NCI-H1092 treated with DMSO at 0.1 percent for 48 hours (cell line): Measurements from ENCODE around the gene HMGN3.

Source experiments
- DNase-seq: peaks from one replicate; lab custom pipeline; 2025; lab: John Stamatoyannopoulos, UW

The HMGN3 gene

DNA sequence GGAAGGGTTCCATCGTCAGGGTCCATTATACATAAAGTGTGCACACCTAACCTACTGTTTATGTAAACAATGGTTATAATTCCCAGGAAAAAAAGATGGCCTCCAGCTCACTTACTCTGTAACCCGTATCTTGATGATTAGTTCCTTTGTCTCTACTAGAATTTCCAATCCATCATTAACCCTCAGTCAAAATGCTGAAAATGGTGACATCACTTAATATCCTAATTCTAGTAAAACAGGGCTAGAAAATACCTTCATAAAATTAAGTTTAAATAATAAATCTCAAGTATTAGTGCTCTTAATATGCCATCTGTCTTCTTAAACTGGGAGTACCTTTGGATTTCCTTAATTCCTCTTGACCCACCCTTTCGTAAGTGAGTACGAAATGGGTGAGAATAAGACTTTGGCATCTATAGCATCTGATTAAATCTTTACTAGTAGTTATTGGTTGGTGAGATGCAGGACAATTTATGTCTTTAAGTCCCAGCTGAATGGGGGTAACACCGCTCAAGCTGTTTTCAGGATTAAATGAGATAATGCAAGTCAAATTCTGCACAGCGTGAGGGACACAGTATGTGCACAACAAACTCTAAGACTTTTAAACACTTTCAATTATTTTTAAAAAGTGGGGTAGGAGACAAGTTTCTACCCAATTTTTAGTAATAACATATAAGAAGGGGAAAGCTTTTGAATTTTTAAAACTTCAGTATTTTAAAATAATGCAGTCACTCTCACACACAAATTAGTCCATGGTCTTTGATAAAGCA, 1.6 kb downstream of the HMGN3 start:
- DNase-seq, result no peak

- no peak for DNase-seq
Measured at GRCh38 chr6:79231666-79232065, 2.8 kb downstream of the HMGN3 start.

GRCh38 chr6:79231101-79231500, 3.4 kb downstream of the HMGN3 start:
- DNase-seq, result no peak

DNA sequence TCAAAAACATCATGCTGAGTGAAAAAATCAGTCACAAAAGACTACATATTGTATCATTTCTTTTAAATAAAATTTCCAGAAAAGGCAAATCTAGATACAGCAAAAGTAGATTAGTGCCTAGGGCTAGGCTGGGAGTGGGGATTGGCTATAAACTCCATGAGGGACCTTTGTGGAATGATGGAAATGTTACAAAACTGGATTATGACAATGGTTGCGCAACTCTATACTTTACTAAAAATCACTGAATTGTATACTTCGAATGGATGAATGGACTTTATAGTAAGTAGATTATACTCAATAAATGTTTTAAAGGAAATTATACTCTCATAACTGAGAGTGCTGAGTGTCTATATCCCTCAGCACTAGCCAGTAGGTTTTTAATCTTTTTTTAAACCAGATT, 4.3 kb downstream of the HMGN3 start:
- no peak for DNase-seq

- no peak for DNase-seq
Measured at GRCh38 chr6:79227445-79227844, 7.0 kb downstream of the HMGN3 start.

DNA sequence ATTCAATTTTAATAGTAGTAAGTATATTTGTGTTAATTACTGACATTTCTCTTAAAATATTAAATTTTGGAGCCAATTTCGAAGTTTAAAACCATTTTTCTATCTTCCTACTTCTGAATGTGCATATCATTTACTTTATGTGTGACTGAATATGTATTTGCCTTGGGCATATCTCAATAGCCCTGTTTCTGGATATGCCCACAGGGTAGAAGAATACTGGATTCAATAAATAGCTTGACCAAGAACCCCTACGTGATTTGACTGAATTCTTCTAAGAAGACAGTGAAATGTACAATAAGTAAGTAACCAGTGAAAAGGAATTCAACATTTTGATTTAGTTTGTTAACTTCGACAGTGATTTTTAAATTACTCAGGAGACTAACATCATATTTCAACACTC, 7.8 kb downstream of the HMGN3 start:
- no peak for DNase-seq

- DNase-seq, result no peak
Measured at GRCh38 chr6:79225717-79226599, 8.5 kb downstream of the HMGN3 start.

DNA sequence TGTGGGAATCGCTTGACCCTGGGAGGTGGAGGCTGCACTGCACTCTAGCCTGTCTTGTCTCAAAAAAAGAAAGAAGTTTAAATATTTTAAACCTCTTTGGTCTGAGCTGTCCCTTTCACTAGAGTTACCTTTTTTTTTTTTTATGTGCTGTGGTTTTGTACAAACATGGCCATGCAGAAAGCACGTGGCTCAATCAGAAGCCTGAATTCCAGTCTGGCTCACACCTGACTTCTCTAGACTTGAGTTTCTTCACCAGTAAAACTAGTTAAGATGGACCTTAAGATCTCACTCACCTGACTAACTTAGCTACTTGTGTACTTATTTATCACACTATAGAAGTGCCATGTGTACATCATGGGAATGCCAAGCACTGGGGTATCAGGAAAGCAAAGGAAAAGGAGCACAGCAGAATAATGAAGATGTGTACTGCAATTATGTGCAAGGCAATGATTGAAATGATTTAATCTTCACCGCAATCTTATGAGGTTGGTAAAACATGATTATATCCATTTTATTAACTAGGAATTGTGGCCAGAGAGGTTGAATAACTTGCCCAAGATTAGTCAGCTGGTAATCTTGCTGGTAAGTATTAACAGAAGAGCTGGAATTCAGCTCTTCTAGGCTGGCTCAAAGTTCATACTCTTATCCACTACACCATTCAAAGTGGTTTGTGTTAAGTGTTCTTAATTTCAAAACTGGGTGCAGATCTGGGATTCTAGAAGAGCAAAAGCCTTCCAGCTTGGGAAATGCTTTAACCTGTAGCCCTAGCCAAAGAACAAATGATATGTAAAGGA, 10.7 kb downstream of the HMGN3 start:
- DNase-seq, result no peak

DNA sequence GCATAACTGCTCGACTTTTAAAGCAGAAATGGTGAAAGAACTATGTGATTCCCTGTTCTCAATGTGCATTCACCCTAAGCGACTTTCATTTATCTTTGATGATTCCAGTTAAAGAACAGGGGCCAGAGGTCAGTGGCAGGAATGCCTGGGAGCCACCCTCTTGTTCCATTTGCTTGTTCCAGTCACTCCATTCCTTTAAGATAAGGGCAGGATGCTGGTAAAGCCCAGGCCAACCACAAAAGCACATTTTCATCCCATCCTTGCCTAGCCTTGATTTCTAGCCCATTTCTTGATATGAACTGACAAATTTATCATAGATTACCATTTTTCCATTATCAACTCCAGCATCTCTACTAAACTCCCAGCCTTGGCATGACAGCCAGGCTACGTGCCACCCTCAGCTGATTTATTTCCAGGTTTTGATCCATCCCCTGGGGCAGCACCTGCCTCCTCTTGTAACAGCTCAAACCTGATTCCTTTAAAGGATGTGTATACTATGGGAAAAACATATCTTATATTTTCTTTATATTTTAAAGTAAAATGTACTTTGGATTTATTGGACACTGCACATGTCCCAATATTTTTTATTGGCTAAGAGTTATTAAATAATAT, 19.2 kb downstream of the HMGN3 start:
- no peak for DNase-seq

- no peak for DNase-seq
Measured at GRCh38 chr6:79212859-79213258, 21.6 kb downstream of the HMGN3 start.

DNA sequence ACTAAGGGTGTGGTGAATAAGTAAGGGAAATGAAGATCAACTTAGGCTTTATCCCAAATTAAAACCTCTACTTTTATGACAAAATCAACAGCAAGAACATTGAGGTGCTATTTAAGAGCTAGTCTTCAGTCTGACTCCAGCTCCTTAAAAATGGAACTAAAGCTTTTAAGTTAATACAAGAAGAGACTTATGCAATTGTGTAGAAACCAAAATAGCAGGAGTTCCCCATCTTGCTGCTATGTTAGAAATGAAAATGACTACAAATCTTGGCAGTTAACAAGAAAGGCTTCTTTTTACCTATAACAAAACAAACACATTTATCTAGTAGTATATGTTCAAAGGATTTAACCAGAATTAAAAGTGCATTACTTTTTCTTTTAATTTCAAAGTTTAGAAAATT, 25.7 kb downstream of the HMGN3 start:
- no peak for DNase-seq

DNA sequence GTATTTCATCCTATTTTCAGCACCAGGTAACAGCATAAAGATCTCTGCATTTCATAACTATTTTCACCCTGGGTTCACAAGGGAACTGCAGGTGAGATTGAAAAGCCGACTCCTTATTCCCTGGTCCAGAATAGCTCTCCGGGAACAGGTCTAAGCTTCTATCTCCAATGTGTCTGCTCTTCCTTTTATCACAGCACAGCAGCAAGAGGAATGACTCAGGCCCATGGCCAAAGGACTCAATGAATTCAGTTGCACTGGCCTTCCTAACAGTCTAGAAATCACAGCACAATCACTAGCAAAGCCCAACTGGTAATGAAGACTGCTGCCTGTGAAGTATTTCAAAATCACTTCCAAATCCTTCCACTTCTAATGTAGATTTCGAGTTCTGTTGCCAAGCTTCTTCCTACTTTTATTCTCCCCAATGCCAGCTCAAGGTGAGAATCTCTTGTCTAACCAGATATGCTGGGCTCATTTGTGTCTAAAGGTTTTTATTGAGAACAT, 30.7 kb downstream of the HMGN3 start:
- no peak for DNase-seq

GRCh38 chr6:79202556-79202955, 31.9 kb downstream of the HMGN3 start:
- no peak for DNase-seq

- DNase-seq, result no peak
Measured at GRCh38 chr6:79201983-79202382, 32.5 kb downstream of the HMGN3 start.

DNA sequence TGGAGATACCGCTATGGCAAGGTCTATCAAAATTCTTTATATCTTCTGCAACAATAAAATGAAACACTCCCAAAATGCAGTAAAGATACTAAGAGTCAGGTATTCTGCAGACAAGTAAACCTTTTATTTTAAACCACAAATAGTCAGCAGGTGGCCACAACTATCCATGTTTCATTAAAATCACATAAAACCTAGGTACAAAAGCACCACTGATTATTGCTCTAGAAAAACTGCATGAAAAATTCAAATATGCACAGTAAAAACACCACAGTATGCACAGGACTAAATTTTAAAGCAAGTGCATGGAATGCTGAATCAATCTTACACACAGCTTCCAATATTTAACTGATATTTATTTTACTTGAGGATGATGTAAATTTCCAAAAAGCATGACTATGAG, 33.3 kb downstream of the HMGN3 start:
- no peak for DNase-seq

DNA sequence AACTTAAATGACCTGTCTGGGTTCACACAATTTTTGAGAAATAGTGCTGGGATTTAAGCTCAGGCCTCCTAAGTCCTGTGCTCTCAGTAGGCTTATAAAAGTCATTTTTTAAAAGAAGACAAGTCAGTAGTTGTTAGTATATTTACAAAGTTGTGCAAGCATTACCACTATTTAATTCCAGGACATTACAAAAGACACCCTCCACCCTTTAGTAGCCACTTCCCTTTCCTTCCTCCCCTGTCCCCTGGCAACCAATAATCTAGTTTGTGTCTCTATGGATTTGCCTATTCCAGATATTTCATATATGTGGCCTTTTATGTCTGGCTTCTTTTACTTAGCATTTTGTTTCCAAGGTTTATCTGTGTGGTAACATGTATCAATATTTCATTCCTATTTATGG, 37.6 kb downstream of the HMGN3 start:
- DNase-seq, result no peak

- no peak for DNase-seq
Measured at GRCh38 chr6:79193971-79194370, 40.5 kb downstream of the HMGN3 start.

DNA sequence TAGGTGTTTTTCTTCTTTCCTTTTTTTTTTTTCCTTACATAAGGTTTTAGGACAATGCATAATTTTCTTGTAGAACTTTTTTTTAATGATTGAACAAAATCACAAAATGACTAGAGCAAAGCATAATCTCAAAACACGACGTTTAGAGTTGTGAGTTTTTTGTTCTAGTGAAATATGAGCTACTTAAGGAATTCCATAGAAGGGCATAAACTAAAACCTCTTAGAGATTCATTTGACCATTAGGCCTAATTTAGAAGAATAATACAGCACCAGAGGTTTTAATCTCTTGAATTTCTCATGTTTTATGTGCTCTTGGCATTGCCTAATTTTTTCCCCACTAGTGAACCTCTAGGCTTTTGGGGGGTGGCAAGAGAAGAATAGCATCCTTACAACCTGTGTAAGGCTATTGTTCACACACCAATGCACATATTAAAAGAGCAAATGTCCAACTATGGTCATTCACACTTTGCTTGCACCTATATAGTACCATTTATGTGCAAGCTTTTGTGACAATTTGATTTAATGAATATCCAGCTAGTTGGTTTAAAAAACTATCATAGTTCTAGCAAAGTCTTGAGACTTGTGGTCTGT, 44.6 kb downstream of the HMGN3 start:
- no peak for DNase-seq

DNA sequence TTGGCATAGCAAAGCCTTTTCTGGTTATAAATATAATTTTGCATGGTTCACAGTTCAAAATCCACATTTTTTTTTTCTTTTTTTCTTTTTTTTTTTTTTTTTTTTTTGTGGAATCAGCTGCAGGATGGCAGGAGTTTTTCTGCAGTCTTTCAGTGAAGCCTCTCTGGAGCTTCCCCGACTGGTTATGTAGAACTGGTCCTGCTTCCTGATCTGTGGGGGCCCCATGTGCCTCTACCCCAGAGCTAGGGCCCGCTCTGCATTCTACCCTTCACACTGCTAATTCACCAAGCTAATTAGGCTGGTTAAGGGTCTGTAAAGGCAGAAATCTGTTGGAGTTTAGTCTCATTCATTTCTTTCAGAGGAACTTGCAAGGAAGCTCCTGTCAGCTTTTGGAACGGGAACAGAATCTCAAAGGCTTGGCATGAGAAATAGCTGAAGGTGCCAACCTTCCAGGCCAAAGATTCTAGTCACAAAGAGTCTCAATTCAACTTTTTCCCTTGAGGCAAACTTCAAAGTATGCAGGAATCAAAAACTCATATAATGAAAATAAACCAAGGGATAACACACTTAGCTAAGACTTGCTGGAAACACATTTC, 45.5 kb downstream of the HMGN3 start:
- no peak for DNase-seq

- DNase-seq, result no peak
Measured at GRCh38 chr6:79188107-79188506, 46.4 kb downstream of the HMGN3 start.

DNA sequence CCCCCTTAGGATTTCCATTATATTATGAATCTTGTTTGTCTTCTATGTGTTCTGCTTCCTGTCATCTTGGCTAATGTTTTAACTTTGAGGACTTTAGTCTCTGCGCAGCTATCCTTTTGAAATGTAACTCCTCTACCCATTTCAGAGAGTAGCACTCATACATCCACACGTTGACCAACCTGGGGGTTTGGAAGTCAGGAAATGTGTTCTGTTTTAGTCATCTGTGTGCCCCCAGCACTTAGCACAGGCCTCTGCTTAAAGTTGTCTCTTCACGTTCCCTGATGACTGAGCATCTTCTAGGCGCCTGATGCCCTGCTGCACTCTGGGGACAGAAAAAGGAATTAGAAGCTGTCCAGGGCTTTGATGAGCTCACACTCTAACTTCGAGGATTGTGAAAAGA, 47.9 kb downstream of the HMGN3 start:
- no peak for DNase-seq
